ENCODE results near the gene NEMP2. TPM values are rescaled to one million over a fixed set of nuclear protein-coding genes. Genes with fewer than 3 reads are reported as not detected.
"Not testable (repeated sequence)": the region's sequence is repeated elsewhere in the genome, so short reads cannot be mapped to it uniquely, and the experiment has no call there.

NEMP2 gene
- total RNA-seq, 1 experiment from 2014 or later = 12.9 TPM

GRCh38 chr2:190499273-190499672 lies 35.2 kb downstream of the NEMP2 start:
- DNase-seq (ENCODE audit: extremely low read depth, low read depth) = no peak

- no peak for DNase-seq (ENCODE audit: extremely low read depth, low read depth)
These were observed 37.1 kb downstream of the NEMP2 start for GRCh38 chr2:190497428-190497827.

DNA sequence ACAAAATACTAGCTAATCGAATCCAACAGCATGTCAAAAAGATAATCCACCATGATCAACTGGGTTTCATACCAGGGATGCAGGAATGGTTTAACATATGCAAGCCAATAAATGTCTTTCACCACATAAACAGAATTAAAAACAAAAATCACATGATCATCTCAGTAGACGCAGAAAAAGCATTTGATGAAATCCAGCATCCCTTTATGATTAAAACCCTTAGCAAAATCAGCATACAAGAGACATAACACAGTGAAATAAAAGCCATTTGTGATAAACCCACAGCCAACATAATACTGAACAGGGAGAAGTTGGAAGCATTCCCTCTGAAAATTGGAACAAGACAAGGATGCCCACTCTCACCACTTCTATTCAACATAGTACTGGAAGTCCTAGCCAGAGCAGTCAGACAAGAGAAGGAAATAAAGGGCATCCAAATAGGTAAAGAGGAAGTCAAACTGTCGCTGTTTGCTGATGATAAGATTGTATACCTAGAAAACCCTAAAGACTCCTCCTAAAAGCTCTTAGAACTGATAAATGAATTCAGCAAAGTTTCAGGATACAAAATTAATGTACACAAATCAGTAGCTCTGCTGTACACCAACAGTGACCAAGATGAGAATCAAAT lies 39.8 kb downstream of the NEMP2 start:
- DNase-seq (ENCODE audit: extremely low read depth, low read depth) = not testable (repeated sequence)

GRCh38 chr2:190493095-190493494 lies 41.4 kb downstream of the NEMP2 start:
- no peak for DNase-seq (ENCODE audit: extremely low read depth, low read depth)

DNA sequence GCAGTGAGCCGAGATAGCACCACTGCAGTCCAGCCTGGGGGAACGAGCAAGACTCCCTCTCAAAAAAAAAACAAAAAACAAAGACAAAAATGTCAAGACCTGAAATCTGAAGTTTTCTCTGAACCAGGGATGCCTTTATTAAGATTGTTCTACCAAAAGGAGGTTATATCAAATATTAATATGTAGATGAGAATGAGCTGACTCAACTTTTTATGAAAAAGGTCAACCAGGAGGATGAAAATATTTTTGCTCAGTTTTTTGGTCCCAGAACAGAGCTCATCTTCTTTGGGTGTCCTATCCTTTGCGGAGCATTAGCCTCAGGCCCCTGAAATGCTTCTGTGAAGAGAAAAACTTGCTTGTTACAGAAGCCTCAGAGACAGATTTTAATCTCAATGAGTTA lies 44.0 kb downstream of the NEMP2 start:
- no peak for DNase-seq (ENCODE audit: extremely low read depth, low read depth)

DNA sequence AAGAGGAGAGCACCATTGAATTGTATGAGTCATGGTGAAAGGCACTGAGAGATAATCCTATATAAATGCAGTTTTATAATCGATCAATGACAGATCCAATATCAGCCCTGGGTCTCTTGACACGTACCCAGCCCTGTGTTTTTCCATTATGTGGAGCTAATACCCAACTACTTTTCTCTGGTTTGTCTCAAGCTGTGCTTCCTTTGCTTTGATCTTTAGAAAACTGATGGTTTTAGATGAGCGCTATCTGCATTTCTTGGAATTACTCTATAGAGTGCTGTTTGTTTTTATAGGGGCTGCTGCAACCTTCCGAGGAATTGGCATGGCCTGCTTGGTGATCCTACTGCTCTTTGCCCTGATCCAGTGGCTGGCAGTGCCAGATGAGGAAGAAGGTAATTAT lies 45.0 kb downstream of the NEMP2 start:
- no peak for DNase-seq (ENCODE audit: extremely low read depth, low read depth)

DNA sequence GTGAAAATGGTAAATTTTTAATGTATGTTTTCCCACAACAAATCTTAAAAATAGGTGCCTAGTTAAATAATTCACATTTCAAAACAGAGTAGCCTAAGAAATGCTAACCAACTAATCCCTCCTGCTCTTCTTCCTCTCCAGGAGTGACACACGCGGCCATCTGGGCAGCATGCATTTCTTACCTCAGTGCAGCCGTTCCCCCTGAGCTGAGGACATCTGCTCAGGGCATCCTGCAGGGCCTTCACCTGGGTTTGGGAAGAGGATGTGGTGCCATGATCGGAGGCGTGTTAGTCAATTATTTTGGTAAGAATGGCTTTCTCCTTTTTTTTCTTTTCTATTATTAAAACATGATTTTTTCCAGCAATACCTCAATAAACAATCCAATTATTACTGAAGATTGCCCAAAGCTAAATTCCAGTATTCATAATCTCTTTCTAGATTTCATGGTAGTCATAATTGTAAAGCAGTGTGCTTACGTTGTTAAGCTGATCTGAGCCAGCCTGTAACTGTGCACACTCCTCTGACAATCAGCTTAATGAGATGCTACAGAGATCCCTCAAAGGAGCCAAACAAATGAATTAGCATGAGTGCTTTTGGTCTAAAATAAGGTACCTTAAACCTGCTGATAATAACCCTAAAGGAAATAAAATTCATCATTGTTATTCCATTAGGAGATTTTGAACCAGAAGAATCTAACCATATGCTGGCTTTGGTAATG lies 45.8 kb downstream of the NEMP2 start:
- DNase-seq (ENCODE audit: extremely low read depth, low read depth) = no peak

DNA sequence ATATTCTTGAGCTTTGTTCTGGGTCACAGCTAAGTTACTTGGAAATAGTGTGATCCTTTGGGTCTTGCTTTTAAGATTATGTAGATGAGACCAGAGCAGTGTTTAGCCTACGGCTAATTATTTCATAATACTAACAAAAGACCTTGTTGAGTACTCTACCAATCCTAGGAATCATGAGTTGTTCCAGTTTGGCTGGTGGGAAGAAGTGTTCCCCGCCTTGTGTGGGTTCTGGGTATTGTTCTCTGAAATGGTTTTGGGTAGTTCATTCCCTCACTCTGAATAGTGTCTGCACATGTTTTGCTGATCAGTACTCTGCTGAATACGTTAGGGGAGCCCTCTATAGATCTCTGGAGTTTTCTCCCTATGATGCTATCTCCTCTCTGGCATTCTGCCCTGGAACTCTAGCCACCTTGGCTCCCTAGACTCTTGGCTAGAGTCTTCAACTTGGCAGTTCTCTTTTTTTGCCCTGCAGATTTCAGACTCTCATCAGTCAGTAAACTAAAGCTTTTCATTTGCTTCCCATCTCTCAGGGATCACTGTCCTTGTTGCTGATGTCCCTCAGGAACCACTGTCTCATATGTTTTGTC lies 48.4 kb downstream of the NEMP2 start:
- DNase-seq (ENCODE audit: extremely low read depth, low read depth) = no peak

GRCh38 chr2:190482451-190482850 lies 52.1 kb downstream of the NEMP2 start:
- no peak for DNase-seq (ENCODE audit: extremely low read depth, low read depth)

DNA sequence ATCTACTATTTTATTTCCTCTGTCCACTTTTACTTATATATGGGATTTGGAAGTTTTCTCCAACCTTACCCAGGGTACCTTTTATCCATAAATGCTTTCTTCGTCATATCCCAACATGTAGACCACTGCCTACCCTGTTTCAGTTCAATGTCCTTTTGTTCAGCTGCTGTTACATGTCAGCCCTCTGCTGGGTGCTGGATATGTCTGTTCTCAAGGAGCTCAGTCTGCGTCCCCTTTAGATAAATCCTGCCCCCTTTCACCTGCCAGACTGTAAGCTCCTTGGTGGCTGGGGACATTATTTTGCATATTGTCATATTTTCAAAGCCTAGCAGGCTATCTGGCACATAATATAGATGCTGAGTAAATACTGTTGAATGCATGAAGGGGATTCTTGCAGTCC lies 53.2 kb downstream of the NEMP2 start:
- no peak for DNase-seq (ENCODE audit: extremely low read depth, low read depth)

GRCh38 chr2:190478572-190479195 lies 55.8 kb downstream of the NEMP2 start:
- no peak for DNase-seq (ENCODE audit: extremely low read depth, low read depth)

DNA sequence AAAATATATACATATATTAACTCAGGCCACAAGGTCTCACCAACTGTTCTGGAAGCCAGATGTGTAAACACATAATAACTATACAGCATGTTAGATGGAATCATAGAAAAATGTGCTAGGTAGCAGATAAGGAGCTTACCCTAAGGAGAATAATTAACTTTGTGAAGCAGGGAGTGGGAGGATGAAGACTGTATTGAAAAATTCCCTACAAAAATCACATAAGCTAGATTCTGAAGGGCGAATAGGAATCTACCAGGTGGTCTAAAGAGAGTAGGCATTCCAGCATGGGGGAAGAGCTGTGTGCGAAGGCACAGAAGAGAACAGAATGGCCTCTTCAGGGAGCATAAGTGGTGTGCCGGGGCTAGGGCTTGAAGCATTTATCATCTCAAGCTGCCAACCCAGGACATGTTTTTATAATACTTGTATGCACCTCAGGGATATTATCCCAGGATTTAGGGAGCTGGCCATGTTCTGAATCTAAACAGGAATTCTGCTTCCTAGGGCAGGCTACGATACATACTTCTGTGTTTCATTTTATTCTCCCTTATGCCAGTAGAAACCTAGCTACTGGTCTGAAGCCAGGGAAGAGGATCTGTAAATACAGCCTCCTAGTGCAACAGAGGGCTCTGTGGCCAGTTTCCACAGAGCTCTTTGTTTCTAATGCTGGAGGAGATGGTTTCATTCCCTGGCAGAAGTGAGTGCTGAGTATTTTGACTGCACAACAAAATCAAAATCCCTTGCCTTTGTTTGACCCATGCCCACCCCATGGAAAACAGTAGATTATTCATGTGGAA lies 56.7 kb downstream of the NEMP2 start:
- DNase-seq (ENCODE audit: extremely low read depth, low read depth) = no peak

- DNase-seq (ENCODE audit: extremely low read depth, low read depth) = no peak
These were observed 64.2 kb downstream of the NEMP2 start for GRCh38 chr2:190470256-190470826.

DNA sequence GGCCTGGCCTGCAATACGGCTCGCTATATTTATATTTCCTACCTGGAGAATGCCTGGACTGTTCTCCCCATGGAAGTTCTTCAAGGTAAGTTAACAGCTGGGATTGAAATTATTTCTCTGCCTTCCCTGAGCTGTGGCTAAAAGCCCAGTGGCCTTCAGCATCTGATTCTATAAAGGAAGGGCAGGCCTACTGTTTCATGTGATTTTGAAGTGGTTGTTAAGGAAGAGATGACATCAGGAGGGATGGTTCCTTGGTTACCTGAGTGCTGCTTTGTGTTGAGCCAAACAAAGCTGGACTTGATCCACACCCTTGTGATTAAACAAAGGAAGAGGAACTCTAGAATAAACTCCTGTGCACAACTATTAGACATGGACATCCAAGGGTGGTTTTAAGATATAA lies 64.8 kb downstream of the NEMP2 start:
- no peak for DNase-seq (ENCODE audit: extremely low read depth, low read depth)

- DNase-seq (ENCODE audit: extremely low read depth, low read depth) = peak; percentile 7
These were observed 65.5 kb downstream of the NEMP2 start for GRCh38 chr2:190468814-190469569.

- DNase-seq (ENCODE audit: extremely low read depth, low read depth) = not testable (repeated sequence)
These were observed 66.2 kb downstream of the NEMP2 start for GRCh38 chr2:190468354-190468753.

DNA sequence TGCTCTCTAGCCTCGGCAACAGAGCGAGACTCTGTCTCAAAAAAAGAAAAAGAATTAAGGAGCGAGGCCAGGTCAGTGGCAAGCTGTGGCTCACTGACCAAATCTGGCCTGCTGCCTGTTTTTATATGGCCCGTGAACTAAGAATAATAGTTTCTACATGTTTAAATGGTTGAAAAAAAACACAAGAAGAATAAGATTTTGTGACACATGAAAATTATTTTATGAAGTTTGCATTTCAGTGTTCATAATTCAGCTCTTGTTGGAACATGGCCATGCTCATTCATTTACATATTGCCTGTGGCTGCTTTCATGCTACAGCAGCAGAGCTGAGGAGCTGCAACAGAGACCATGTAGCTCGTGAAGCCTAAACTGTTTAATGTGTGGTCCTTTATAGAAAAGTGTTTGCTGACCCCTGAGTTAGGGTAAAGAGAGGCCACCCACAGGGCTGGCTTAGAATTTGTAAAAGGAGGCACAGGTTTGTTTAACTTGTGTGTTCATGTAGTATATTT lies 66.9 kb downstream of the NEMP2 start:
- DNase-seq (ENCODE audit: extremely low read depth, low read depth) = no peak

GRCh38 chr2:190466819-190467446 lies 67.6 kb downstream of the NEMP2 start:
- no peak for DNase-seq (ENCODE audit: extremely low read depth, low read depth)

DNA sequence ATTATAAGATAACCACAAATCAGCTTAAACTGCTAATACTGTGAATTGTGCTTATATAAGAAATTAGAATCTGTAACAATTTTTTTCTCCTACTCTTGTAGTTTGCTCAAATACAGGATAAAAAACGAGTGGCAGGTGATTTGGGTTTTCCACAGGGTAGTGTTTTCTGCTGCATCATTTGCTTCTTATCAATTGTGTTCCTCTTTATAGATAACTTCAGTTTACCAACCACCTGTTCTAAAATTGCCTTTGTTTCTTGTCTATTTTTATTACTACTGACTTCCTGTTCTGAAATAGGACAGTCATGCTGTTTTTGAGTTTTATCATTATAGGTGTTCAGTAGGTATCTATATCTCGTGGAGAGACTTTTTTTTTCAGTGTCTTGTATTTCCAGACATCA lies 69.5 kb downstream of the NEMP2 start:
- no peak for DNase-seq (ENCODE audit: extremely low read depth, low read depth)
